ENCODE data around the gene NUP153. TPM values are rescaled to one million over a fixed set of nuclear protein-coding genes. Genes with fewer than 3 reads are reported as not detected.

NUP153 gene
- polyA plus RNA-seq, 1 of the 3 experiments (the other 2 are of a cell fraction): 10.5 TPM

GRCh38 chr6:17724341-17724740 lies 17.6 kb upstream of the NUP153 start (continued):
- no peak for TF ChIP-seq IRF3 (IDR thresholded peaks at IDR 0.05; ENCODE audit: low read depth, low read length)
- no peak for TF ChIP-seq GATA2 (CRISPR knock-in tag; IDR thresholded peaks at IDR 0.05)
- TF ChIP-seq REST (IDR thresholded peaks at IDR 0.05; ENCODE audit: low read depth, low read length): no peak
- no peak for TF ChIP-seq CTCF (IDR thresholded peaks at IDR 0.05)
- TF ChIP-seq MEF2A (IDR thresholded peaks at IDR 0.05; ENCODE audit: borderline replicate concordance, low read depth): no peak

- Histone ChIP-seq H3K4me2 (no peak overlapping the region), H3K36me3 (replicated peaks in 1 of 2; ENCODE audit: control insufficient read depth in 1 of 2, insufficient read depth in 2 of 2, low read length in 1 of 2) (no peaks in the 10 kb centered on the region), H3F3A (replicated peaks; ENCODE audit: insufficient read depth) (peaks cover 2% of the 10 kb centered on the region), H3K4me3 (ENCODE audit: low read depth in 2 of 2, low read length in 1 of 2) (no peak overlapping the region), H3K9me3 (no peaks in the 10 kb centered on the region), H3K4me1 (ENCODE audit: control insufficient read depth in 1 of 2, insufficient read depth in 2 of 2, low read depth in 1 of 2, low read length in 1 of 2) (peaks cover 4 to 7% of the 10 kb centered on the region in 2 experiments; a peak in 2 of 4 replicates), H3K27ac (ENCODE audit: low read depth in 2 of 2, low read length in 1 of 2) (no peak overlapping the region), H3K79me2 (ENCODE audit: insufficient read depth) (no peaks in the 10 kb centered on the region), H3K27me3 (ENCODE audit: insufficient read depth) (no peaks in the 10 kb centered on the region), H4K20me1 (ENCODE audit: insufficient read depth) (no peaks in the 10 kb centered on the region), H3K9me2 (no peaks in the 10 kb centered on the region), H3K9ac (no peak overlapping the region), H2AFZ (ENCODE audit: low read depth) (no peak overlapping the region)
- TF ChIP-seq NFIC (IDR thresholded peaks at IDR 0.05; ENCODE audit: borderline replicate concordance): no peak
- TF ChIP-seq FOSL2 (IDR thresholded peaks at IDR 0.05; ENCODE audit: borderline replicate concordance, low read depth): no peak
- TF ChIP-seq SIN3A (IDR thresholded peaks at IDR 0.05; ENCODE audit: borderline replicate concordance, low read depth, low read length): no peak
- no peak for TF ChIP-seq MXI1 (IDR thresholded peaks at IDR 0.05; ENCODE audit: low read depth, low read length)
- no peak for TF ChIP-seq MAX (IDR thresholded peaks at IDR 0.05; ENCODE audit: low read depth)
- TF ChIP-seq PBX3 (IDR thresholded peaks at IDR 0.05): no peak
- TF ChIP-seq RAD21 (IDR thresholded peaks at IDR 0.05; ENCODE audit: low read length): no peak
- 75% methylated on average over 3 of the region's 3 CpGs for WGBS (ENCODE audit: low lambda C conversion rate)
- ChIA-PET CTCF (no interaction called here), POLR2A (no interaction called here)
- DNase-seq: no peak
Observed at GRCh38 chr6:17721671-17722070, 14.9 kb upstream of the NUP153 start.

Data from SK-N-SH (cell line).